Spleen (tissue), 11 donors: ENCODE measurements around the gene UACA. TPM values are rescaled to one million over a fixed set of nuclear protein-coding genes. Genes with fewer than 3 reads are reported as not detected.

Source experiments
- DNase-seq: peaks from one replicate; pipeline ENCODE4 v3.0.0-alpha.2; 2020
- H3K27ac ChIP-seq, 8 donors: fragments of 200-600 bp; sonication (generic) in 7 of 8; 1 replicate in 4 of 8; 2 replicates in 4 of 8; pipeline versions ENCODE4 v1.5.0 to v1.8.0; 2016 to 2021; ENCODE audit warnings: inconsistent platforms in 4 of 8, mild to moderate bottlenecking in 4 of 8, moderate library complexity in 1 of 8
- H3K27me3 ChIP-seq, 7 donors: fragments of 200-600 bp; sonication (generic) in 6 of 7; replicated peaks in 1 of 7; 1 replicate in 4 of 7; 2 replicates in 3 of 7; pipeline versions ENCODE4 v1.5.0 to v1.8.0; 2016 to 2021; ENCODE audit warnings: inconsistent platforms in 3 of 7, mild to moderate bottlenecking in 1 of 7
- H3K36me3 ChIP-seq, 6 donors: fragments of 200-600 bp; sonication (generic) in 5 of 6; 1 replicate in 4 of 6; 2 replicates in 2 of 6; pipeline versions ENCODE4 v1.5.0 to v1.8.0; 2016 to 2021; ENCODE audit warnings: inconsistent platforms in 2 of 6
- H3K4me1 ChIP-seq, 6 donors: fragments of 200-600 bp; sonication (generic) in 5 of 6; 1 replicate in 3 of 6; 2 replicates in 3 of 6; pipeline versions ENCODE4 v1.5.0 to v1.8.0; 2016 to 2021; ENCODE audit warnings: inconsistent platforms in 3 of 6
- H3K4me3 ChIP-seq, 8 donors: fragments of 200-600 bp; sonication (generic) in 7 of 8; 1 replicate in 4 of 8; 2 replicates in 4 of 8; pipeline versions ENCODE4 v1.5.0 to v1.8.0; 2016 to 2021; ENCODE audit warnings: inconsistent platforms in 4 of 8, mild to moderate bottlenecking in 4 of 8, moderate library complexity in 2 of 8
- H3K9me3 ChIP-seq, 8 donors: fragments of 200-600 bp; sonication (generic) in 7 of 8; 1 replicate in 4 of 8; 2 replicates in 4 of 8; pipeline versions ENCODE4 v1.5.0 to v1.8.0; 2016 to 2021; ENCODE audit warnings: inconsistent platforms in 4 of 8
- CTCF ChIP-seq, 11 experiments: fragments of 200-600 bp in 7 of 11; fragments of 450-650 bp in 4 of 11; sonication (generic) in 4 of 11; IDR thresholded peaks in 8 of 11; conservative IDR thresholded peaks in 3 of 11; 1 replicate in 7 of 11; 2 replicates in 4 of 11; pipeline versions ENCODE4 v1.4.0 to v1.8.0; 2016 to 2021; ENCODE audit warnings: antibody characterized with exemption in 11 of 11, inconsistent platforms in 4 of 11, mild to moderate bottlenecking in 1 of 11
- POLR2A ChIP-seq, 3 donors: fragments of 450-650 bp; IDR thresholded peaks; one replicate each; pipeline ENCODE4 v1.5.1; 2017; ENCODE audit warnings: antibody characterized with exemption in 3 of 3, mild to moderate bottlenecking in 1 of 3
- POLR2AphosphoS5 ChIP-seq, 3 donors: sonication (generic); formaldehyde crosslinking; IDR thresholded peaks; one replicate each; pipeline ENCODE4 v1.5.1; 2017; ENCODE audit warnings: antibody characterized with exemption in 3 of 3
- WGBS, 5 donors: extraction: QIAGEN DNeasy Blood & Tissue Kit in 3 of 5; methylation state at CpG; one replicate each; pipeline versions ENCODE4 v1.1.5 to v1.1.7; 2013 to 2018; 5-methylcytosine and 5-hydroxymethylcytosine counted together
- intact Hi-C: fragments of 100-400 bp; cut with DNase I; formaldehyde crosslinking; loops from one replicate; pipeline ENCODE4 v1.15.0; 2023; ENCODE audit warnings: low total_unique reads
- polyA plus RNA-seq, 3 donors: library from polyadenylated mRNA; stranded (reverse); fragments of 200-250 nt; gene quantifications; one replicate each; pipeline ENCODE4 v1.2.1, GENCODE V29; 2013
- total RNA-seq, 7 donors: library from RNA; depleted of rRNA in 3 of 7; stranded (reverse); fragments of >200 nt in 3 of 7; fragmentation: NEBNext Ultra II Directional in 4 of 7; extraction: Animal tissue kit (Norgen Biotek cat#: 25700) in 4 of 7; gene quantifications; one replicate each; pipeline versions ENCODE4 v1.1.0 to v1.2.1, GENCODE V29; 2016 to 2021
- donor health status: healthy with polysubstance abuse.
- donor health status: DM: no; HTN: no; CAD: no; lungs with moderate emphysema.
- donor health status: DM: no; HTN: no; CAD: no.
- donor health status: Bipolar disorder and iron deficiency.
- donor health status: healthy.
- donor health status: DM: no; HTN: no; CAD: no.
- donor health status: DM: yes; HTN: yes; CAD: no.

UACA gene
- total and polyA plus RNA-seq, 10 donors: 21.9 to 113 (median 78.6) TPM

GRCh38 chr15:70707686-70708300, 55.6 kb downstream of the UACA start:
- intact Hi-C loops: no loop called here
- no peak for DNase-seq
- Histone ChIP-seq H3K36me3 (no peaks in the 10 kb centered on the region), H3K4me1 (peaks cover 0 to 29% (median 9%) of the 10 kb centered on the region in 6 donors), H3K27ac (no peak overlapping the region), H3K4me3 (no peak overlapping the region), H3K27me3 (no peaks in the 10 kb centered on the region), H3K9me3 (no peaks in the 10 kb centered on the region)
- TF ChIP-seq CTCF (IDR thresholded peaks at IDR 0.05 in 8 of 11, conservative IDR thresholded peaks at IDR 0.05 in 3 of 11) (no peak), POLR2A (IDR thresholded peaks at IDR 0.05) (no peak), POLR2AphosphoS5 (IDR thresholded peaks at IDR 0.05) (no peak)
- 83 to 93% (median 92%) methylated on average over 4 of the region's 4 CpGs for WGBS, 5 donors

DNA sequence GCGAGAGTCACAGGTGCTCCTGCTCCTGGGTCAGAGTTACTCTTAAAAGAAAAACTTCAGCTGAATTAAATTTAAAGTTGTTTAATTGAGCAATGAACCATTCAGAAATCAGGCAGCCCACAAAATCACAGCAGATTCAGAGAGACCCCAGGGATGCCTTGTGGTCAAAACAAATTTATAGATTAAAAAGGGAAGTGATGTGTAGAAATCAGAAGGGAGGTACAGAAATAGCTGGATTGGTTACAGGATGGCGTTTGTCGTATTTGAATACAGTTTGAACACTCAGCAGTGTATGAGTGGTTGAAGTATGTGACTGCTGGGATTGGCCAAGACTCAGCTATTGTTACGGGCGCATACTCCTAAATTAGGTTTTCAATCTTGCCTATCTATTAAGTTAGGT, 58.6 kb downstream of the UACA start:
- H3K9me3 ChIP-seq: no peaks in the 10 kb centered on the region
- no peaks in the 10 kb centered on the region for H3K36me3 ChIP-seq
- H3K27ac ChIP-seq: no peak overlapping the region
- no peak for DNase-seq
- 62 to 79% (median 68%) methylated on average over 5 of the region's 5 CpGs for WGBS, 5 donors
- peaks cover 0 to 49% (median 12%) of the 10 kb centered on the region in 6 donors for H3K4me1 ChIP-seq
- TF ChIP-seq POLR2A (IDR thresholded peaks at IDR 0.05): no peak
- no peak for TF ChIP-seq CTCF (IDR thresholded peaks at IDR 0.05 in 8 of 11, conservative IDR thresholded peaks at IDR 0.05 in 3 of 11)
- no peak for TF ChIP-seq POLR2AphosphoS5 (IDR thresholded peaks at IDR 0.05)
- H3K4me3 ChIP-seq: no peak overlapping the region
- no peaks in the 10 kb centered on the region for H3K27me3 ChIP-seq
- intact Hi-C loops: no loop called here

DNA sequence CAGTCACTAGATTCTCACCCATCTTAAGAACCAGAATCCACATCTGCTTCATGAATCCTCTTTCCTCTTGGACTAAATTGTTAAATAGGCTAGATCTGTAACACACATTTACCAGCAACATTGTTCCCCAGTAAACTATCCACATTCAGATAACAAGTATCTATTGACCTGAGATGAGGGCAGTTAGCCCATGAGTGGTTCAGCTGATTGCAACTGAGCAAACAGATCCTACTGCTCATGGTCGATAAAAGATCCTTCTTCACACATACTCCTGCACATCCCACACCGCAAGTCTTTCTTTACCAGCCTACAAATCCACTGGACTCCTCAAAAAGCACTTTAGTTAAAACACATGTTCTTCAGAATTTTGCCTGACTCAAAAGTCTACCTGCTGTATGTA, 59.2 kb downstream of the UACA start:
- no peak for DNase-seq
- Histone ChIP-seq H3K27ac (peak overlapping the region in 4 of 8 donors; percentile 40 to 69 (median 52)), H3K9me3 (no peaks in the 10 kb centered on the region), H3K27me3 (no peaks in the 10 kb centered on the region), H3K4me1 (peaks cover 0 to 55% (median 13%) of the 10 kb centered on the region in 6 donors), H3K36me3 (no peaks in the 10 kb centered on the region), H3K4me3 (no peak overlapping the region)
- WGBS, 5 donors: 92 to 97% (median 94%) methylated on average over 2 of the region's 2 CpGs
- TF ChIP-seq CTCF (IDR thresholded peaks at IDR 0.05 in 8 of 11, conservative IDR thresholded peaks at IDR 0.05 in 3 of 11) (no peak), POLR2A (IDR thresholded peaks at IDR 0.05) (no peak)
- intact Hi-C loops: no loop called here

DNA sequence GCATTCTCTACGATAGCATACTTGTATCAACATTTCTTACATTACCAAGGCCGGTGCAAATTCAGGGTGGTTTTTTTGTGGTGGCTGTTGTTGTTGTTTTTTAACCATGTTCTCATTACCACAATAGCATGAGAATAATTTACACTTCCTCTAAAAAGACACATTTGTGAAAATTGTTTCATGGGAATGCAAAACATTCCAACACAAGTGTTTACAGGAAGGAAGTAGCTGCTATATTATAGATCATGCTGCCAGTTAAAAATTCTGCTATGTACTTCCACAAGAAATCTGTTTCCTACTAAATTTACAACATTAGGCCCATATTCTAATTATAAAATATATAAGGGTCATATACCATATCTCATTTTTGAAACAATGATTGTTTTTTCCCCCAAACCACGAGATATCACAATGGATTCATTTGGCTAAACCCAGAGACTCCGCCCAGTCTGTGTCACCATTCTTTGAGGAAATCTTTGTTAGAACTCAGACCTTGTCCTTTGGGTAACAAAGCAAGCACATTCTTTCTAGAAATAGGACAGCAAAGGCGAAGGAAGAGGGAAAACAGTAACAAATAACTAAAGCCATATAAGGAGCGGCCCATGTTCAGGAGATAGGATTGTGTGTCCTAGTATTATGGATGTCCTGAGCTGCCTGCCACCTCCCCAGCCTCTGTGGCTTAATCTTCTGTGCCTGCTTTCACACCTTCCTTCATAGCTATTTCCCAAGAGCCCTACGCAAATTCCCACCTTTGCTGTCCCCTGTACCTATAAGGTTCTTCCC, 60.1 kb downstream of the UACA start:
- Histone ChIP-seq H3K4me3 (no peak overlapping the region), H3K4me1 (peaks cover 0 to 64% (median 15%) of the 10 kb centered on the region in 6 donors), H3K36me3 (no peaks in the 10 kb centered on the region), H3K27ac (peak overlapping the region in 7 of 8 donors; percentile 30 to 71 (median 45)), H3K27me3 (no peaks in the 10 kb centered on the region), H3K9me3 (no peaks in the 10 kb centered on the region)
- intact Hi-C loops: no loop called here
- no peak for TF ChIP-seq POLR2A (IDR thresholded peaks at IDR 0.05)
- DNase-seq: no peak
- WGBS, 5 donors: 61 to 78% (median 70%) methylated on average over 7 of the region's 7 CpGs
